ENCODE results near the gene LDLRAD3.

Gene LDLRAD3

GRCh38 chr11:36056160-36056751, 112.4 kb downstream of the LDLRAD3 start:
- no peak for DNase-seq

GRCh38 chr11:36057379-36058042, 113.6 kb downstream of the LDLRAD3 start:
- no peak for DNase-seq

GRCh38 chr11:36059660-36060059, 115.8 kb downstream of the LDLRAD3 start:
- DNase-seq = no peak

GRCh38 chr11:36060926-36061325, 117.1 kb downstream of the LDLRAD3 start:
- no peak for DNase-seq

- DNase-seq = no peak
These were observed 117.6 kb downstream of the LDLRAD3 start for GRCh38 chr11:36061471-36061870.

GRCh38 chr11:36062796-36063365, 119.0 kb downstream of the LDLRAD3 start:
- no peak for DNase-seq

- no peak for DNase-seq
These were observed 121.6 kb downstream of the LDLRAD3 start for GRCh38 chr11:36065436-36065835.

GRCh38 chr11:36066891-36067290, 123.0 kb downstream of the LDLRAD3 start:
- DNase-seq = no peak

GRCh38 chr11:36069576-36070212, 125.8 kb downstream of the LDLRAD3 start:
- DNase-seq = no peak

GRCh38 chr11:36070213-36070953, 126.5 kb downstream of the LDLRAD3 start:
- no peak for DNase-seq

- no peak for DNase-seq
These were observed 127.1 kb downstream of the LDLRAD3 start for GRCh38 chr11:36070954-36071330.

GRCh38 chr11:36071917-36072500, 128.1 kb downstream of the LDLRAD3 start:
- DNase-seq = no peak

- no peak for DNase-seq
These were observed 129.7 kb downstream of the LDLRAD3 start for GRCh38 chr11:36073411-36074203.

- no peak for DNase-seq
These were observed 131.1 kb downstream of the LDLRAD3 start for GRCh38 chr11:36074941-36075431.

- no peak for DNase-seq
These were observed 133.5 kb downstream of the LDLRAD3 start for GRCh38 chr11:36077368-36077767.

- DNase-seq = no peak
These were observed 134.2 kb downstream of the LDLRAD3 start for GRCh38 chr11:36077886-36078685.

- no peak for DNase-seq
These were observed 134.8 kb downstream of the LDLRAD3 start for GRCh38 chr11:36078686-36079055.

- DNase-seq = no peak
These were observed 136.2 kb downstream of the LDLRAD3 start for GRCh38 chr11:36079878-36080675.

- DNase-seq = no peak
These were observed 137.5 kb downstream of the LDLRAD3 start for GRCh38 chr11:36081274-36081945.

- DNase-seq = no peak
These were observed 142.5 kb downstream of the LDLRAD3 start for GRCh38 chr11:36086366-36086765.

Data from activated T-cell treated with anti-CD3 and anti-CD28 coated beads for 4 hours (primary cell).